ENCODE results near the gene TSSK6.

GRCh38 chr19:19549804-19550464 lies 34.6 kb upstream of the TSSK6 start:
- no peak for TF ChIP-seq CTCF (IDR thresholded peaks at IDR 0.05; ENCODE audit: poor library complexity)
- TF ChIP-seq EZH2 (IDR thresholded peaks at IDR 0.05; ENCODE audit: borderline replicate concordance), result no peak

Data from hepatocyte (in vitro differentiated cells).